Measurements from ENCODE around the gene DNAH1.

- TF ChIP-seq CTCF (IDR thresholded peaks at IDR 0.05 in 4 of 5, conservative IDR thresholded peaks at IDR 0.05 in 1 of 5), result no peak
- no peak for TF ChIP-seq POLR2A (IDR thresholded peaks at IDR 0.05)
These were observed 63.5 kb downstream of the DNAH1 start for GRCh38 chr3:52379610-52380009.
